ENCODE data around the gene KCNK18.

The KCNK18 gene

DNA sequence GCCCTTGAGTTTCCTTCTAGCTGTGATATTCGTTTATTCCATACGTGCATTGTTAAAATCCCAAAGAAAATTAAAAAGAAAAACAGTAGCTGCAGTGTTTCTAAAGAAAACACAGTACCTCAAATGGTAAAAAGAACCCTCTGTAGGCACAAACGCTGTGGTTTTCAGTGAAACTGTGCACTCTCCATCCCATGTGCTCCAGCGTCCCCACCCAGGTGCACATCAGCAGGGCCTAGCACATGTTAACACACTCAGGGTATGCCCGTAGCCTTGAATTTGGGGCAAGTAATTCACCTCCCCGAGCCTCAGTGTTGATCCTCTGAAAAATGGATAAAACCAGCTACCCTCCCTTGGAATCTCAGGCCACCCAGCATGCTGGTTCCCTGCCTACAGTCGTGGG lies 53.1 kb downstream of the KCNK18 start:
- DNase-seq (ENCODE audit: low spot score) = no peak

GRCh38 chr10:117253908-117254307 lies 56.6 kb downstream of the KCNK18 start:
- no peak for DNase-seq (ENCODE audit: low spot score)

DNA sequence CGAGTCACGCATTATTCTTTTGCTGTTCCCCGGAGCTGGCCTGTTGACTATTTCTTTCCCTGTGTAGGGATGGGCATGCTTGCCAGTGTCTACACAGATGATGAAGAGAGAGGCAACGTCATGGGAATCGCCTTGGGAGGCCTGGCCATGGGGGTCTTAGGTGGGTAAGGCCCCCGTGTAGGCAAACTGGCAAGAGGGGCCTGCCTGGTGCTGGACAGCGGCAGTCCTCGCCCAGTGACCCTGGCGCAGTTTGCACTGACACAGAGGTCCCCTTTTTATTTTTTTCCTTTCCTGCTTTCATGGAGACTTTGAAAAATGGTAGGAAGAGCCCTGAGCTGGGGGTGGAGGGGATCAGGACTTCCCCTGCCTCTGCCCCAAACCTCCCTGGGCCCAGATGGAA lies 57.0 kb downstream of the KCNK18 start:
- DNase-seq (ENCODE audit: low spot score) = no peak

- DNase-seq (ENCODE audit: low spot score) = no peak
Observed at GRCh38 chr10:117254774-117255735, 57.8 kb downstream of the KCNK18 start.

DNA sequence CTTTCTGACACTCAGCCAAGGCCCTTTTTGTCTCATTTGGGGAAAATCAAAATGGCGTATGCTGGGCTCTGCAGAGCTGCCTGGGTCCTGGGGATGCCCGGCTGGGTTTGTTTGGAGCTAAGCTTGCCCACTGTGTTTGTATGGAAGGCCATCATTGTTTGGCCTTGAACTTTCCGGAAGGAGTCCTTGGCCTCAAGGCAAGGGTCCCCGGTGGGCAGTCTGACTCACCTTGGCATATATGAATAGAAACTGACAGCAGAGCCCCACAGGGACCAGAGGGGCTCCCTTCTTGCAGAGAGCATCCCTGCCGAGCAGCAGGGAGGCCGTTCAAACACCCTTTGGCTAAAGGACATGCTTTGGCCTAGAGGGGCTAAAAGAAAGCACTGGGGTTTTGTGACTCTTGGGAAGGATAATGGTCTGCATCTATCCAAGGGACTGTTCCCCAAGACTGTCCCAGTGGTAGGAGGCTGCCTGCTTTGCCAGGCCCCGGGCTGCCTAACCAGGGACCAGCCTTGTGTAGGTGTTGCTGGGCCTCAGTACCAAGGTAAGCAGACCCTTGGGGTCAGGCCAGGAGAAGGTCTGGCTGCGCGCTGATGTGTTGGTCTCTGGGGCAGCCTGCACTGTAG lies 58.7 kb downstream of the KCNK18 start:
- no peak for DNase-seq (ENCODE audit: low spot score)

- DNase-seq (ENCODE audit: low spot score) = no peak
Observed at GRCh38 chr10:117256910-117257309, 59.6 kb downstream of the KCNK18 start.

DNA sequence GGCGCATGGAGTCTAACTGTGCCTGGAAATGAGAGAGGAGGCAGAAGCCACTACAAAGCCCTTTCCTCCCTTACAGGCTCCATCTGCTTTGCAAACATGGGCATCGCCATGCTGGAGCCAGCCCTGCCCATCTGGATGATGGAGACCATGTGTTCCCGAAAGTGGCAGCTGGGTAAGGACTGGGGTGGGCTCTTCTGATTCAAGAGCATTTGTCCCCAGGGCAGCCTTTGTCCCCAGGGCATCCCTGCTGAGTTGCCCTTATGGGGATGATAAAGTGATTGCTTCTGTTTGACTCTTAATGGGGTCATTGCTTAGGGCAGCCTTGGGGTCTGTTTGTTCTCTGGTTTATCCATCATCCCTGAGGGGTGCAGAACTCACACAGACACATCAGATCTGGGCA lies 60.4 kb downstream of the KCNK18 start:
- DNase-seq (ENCODE audit: low spot score) = no peak

- DNase-seq (ENCODE audit: low spot score) = no peak
Observed at GRCh38 chr10:117259279-117259678, 62.0 kb downstream of the KCNK18 start.
